Endodermal cell (in vitro differentiated cells): Measurements from ENCODE around the gene AXIN1. TPM values are rescaled to one million over a fixed set of nuclear protein-coding genes. Genes with fewer than 3 reads are reported as not detected.

Experiments
- DNase-seq: peaks from one replicate; pipeline ENCODE4 v3.0.0-alpha.2; 2017
- H3K27ac ChIP-seq: 2 replicates; pipeline ENCODE4 v1.5.1; 2013; ENCODE audit warnings: mild to moderate bottlenecking, low read depth, low read length, moderate library complexity
- H3K27me3 ChIP-seq: 2 replicates; pipeline ENCODE4 v1.6.1; 2013; ENCODE audit warnings: mild to moderate bottlenecking, low read length, moderate library complexity; ENCODE audit not compliant: insufficient read depth, control insufficient read depth, poor library complexity, severe bottlenecking
- H3K36me3 ChIP-seq: 2 replicates; pipeline ENCODE4 v1.7.0; 2013; ENCODE audit warnings: mild to moderate bottlenecking, low read length, moderate library complexity; ENCODE audit not compliant: control insufficient read depth, insufficient read depth
- H3K4me1 ChIP-seq: one replicate; pipeline ENCODE4 v1.7.0; 2013; ENCODE audit warnings: low read length; ENCODE audit not compliant: control insufficient read depth, insufficient read depth
- H3K4me3 ChIP-seq: 2 replicates; pipeline ENCODE4 v1.5.1; 2013; ENCODE audit warnings: mild to moderate bottlenecking, low read length, moderate library complexity
- H3K9ac ChIP-seq: 2 replicates; pipeline ENCODE4 v1.6.1; 2013; ENCODE audit warnings: mild to moderate bottlenecking, low read length, moderate library complexity; ENCODE audit not compliant: poor library complexity, severe bottlenecking; ENCODE audit errors: extremely low read depth
- H3K9me3 ChIP-seq: 2 replicates; pipeline ENCODE4 v1.6.1; 2013; ENCODE audit warnings: mild to moderate bottlenecking, low read length, moderate library complexity; ENCODE audit not compliant: control insufficient read depth
- H3K27ac Mint-ChIP-seq: 2 replicates; pipeline ENCODE4 v1.8.0; 2020; ENCODE audit warnings: mixed read lengths
- H3K27me3 Mint-ChIP-seq: 2 replicates; pipeline ENCODE4 v1.8.0; 2021; ENCODE audit warnings: mild to moderate bottlenecking, mixed read lengths; ENCODE audit not compliant: insufficient read depth
- H3K36me3 Mint-ChIP-seq: 2 replicates; pipeline ENCODE4 v1.8.0; 2020; ENCODE audit warnings: low read depth, mixed read lengths
- H3K4me1 Mint-ChIP-seq: 2 replicates; pipeline ENCODE4 v1.8.0; 2020; ENCODE audit warnings: mixed read lengths
- H3K4me3 Mint-ChIP-seq: 2 replicates; pipeline ENCODE4 v1.8.0; 2020; ENCODE audit warnings: mild to moderate bottlenecking, moderate library complexity, mixed read lengths
- H3K9me3 Mint-ChIP-seq: 2 replicates; pipeline ENCODE4 v1.8.0; 2020; ENCODE audit warnings: mild to moderate bottlenecking, mixed read lengths
- CTCF ChIP-seq: fragments of 200-600 bp; sonication (generic); conservative IDR thresholded peaks from 2 replicates; pipeline ENCODE4 v1.5.0; 2021; ENCODE audit warnings: antibody characterized with exemption, mild to moderate bottlenecking
- WGBS, 2 experiments: methylation state at CpG; one replicate each; pipeline versions ENCODE4 v1.1.5 to v1.1.7; 2013; ENCODE audit warnings: missing lambda C conversion rate in 2 of 2, mixed read lengths in 1 of 2; ENCODE audit not compliant: insufficient coverage in 1 of 2, insufficient read length in 1 of 2; 5-methylcytosine and 5-hydroxymethylcytosine counted together
- total RNA-seq, 2 donors: library from RNA; stranded (reverse); fragmentation: NEBNext Ultra II Directional in 1 of 2; extraction: Animal tissue kit (Norgen Biotek cat#: 25700) in 1 of 2; gene quantifications; 2 replicates in 1 of 2; 3 replicates in 1 of 2; pipeline ENCODE4 v1.2.1, GENCODE V29; 2021

The AXIN1 gene
- total RNA-seq, 2 donors from 2014 or later, result 36.5 to 37.3 TPM

GRCh38 chr16:296276-296675 lies 56.2 kb downstream of the AXIN1 start:
- Histone ChIP-seq H3K4me1 (no peaks in the 10 kb centered on the region), H3K36me3 (peaks cover 17% of the 10 kb centered on the region), H3K9ac (no peak overlapping the region), H3K27me3 (no peaks in the 10 kb centered on the region), H3K27ac (no peak overlapping the region), H3K4me3 (no peak overlapping the region), H3K9me3 (no peaks in the 10 kb centered on the region)
- H3K27ac Mint-ChIP-seq, result no peak overlapping the region
- no peaks in the 10 kb centered on the region for H3K9me3 Mint-ChIP-seq
- H3K36me3 Mint-ChIP-seq, result peaks cover 31% of the 10 kb centered on the region
- WGBS, 2 experiments, result 96 to 100% methylated on average over 6 to 14 of the region's 14 CpGs
- no peak for DNase-seq
- no peaks in the 10 kb centered on the region for H3K4me1 Mint-ChIP-seq
- H3K4me3 Mint-ChIP-seq, result no peak overlapping the region
- no peaks in the 10 kb centered on the region for H3K27me3 Mint-ChIP-seq
- no peak for TF ChIP-seq CTCF

- H3K9me3 Mint-ChIP-seq, result no peaks in the 10 kb centered on the region
- 93% methylated on average over 10 to 28 of the region's 32 CpGs for WGBS, 2 experiments
- H3K27ac Mint-ChIP-seq, result no peak overlapping the region
These were observed 59.3 kb downstream of the AXIN1 start for GRCh38 chr16:293043-293775.

DNA sequence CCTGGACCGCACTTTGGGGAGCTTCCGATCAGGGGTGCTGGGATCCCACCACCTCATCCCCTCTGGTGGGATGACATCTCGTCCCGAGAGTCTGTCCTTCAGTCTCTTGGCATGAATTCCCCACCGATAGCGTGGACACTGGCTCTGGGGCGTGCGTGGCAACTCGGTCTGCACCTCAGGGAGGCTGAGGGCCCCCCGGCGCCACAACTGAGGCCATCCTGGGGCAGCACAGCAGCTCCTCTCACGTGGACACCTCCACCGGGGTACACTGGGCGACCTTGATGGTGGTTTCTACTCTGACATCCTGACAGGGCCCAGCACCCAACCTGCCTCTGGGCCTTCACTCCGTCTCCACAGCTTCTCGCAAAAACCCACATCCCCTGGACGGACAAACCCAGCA lies 61.0 kb downstream of the AXIN1 start:
- Mint-ChIP-seq H3K4me1 (no peaks in the 10 kb centered on the region), H3K27me3 (no peaks in the 10 kb centered on the region), H3K27ac (no peak overlapping the region), H3K4me3 (no peak overlapping the region), H3K36me3 (peaks cover 32% of the 10 kb centered on the region), H3K9me3 (peaks cover 3% of the 10 kb centered on the region)
- no peak for TF ChIP-seq CTCF
- H3K36me3 ChIP-seq, result peaks cover 25% of the 10 kb centered on the region
- no peak overlapping the region for H3K27ac ChIP-seq
- no peaks in the 10 kb centered on the region for H3K4me1 ChIP-seq
- DNase-seq, result no peak
- no peak overlapping the region for H3K9ac ChIP-seq
- H3K27me3 ChIP-seq, result no peaks in the 10 kb centered on the region
- no peaks in the 10 kb centered on the region for H3K9me3 ChIP-seq
- WGBS, 2 experiments, result 85 to 90% methylated on average over 13 to 17 of the region's 17 CpGs
- no peak overlapping the region for H3K4me3 ChIP-seq

More at GRCh38 chr16:293043-293775, 59.3 kb downstream of the AXIN1 start:
- TF ChIP-seq CTCF, result no peak
- Mint-ChIP-seq H3K4me3 (no peak overlapping the region), H3K27me3 (no peaks in the 10 kb centered on the region), H3K4me1 (no peaks in the 10 kb centered on the region), H3K36me3 (peaks cover 25% of the 10 kb centered on the region)
- no peak overlapping the region for H3K4me3 ChIP-seq
- no peak overlapping the region for H3K9ac ChIP-seq
- H3K36me3 ChIP-seq, result peaks cover 17% of the 10 kb centered on the region
- H3K27me3 ChIP-seq, result no peaks in the 10 kb centered on the region
- no peaks in the 10 kb centered on the region for H3K9me3 ChIP-seq
- no peak for DNase-seq
- H3K4me1 ChIP-seq, result no peaks in the 10 kb centered on the region
- no peak overlapping the region for H3K27ac ChIP-seq
